Ectodermal cell (in vitro differentiated cells): Measurements from ENCODE around the gene GP1BA.
"Not testable (repeated sequence)": the region's sequence is repeated elsewhere in the genome, so short reads cannot be mapped to it uniquely, and the experiment has no call there.

ENCODE experiments used
- H3K27ac ChIP-seq: 2 replicates; pipeline ENCODE4 v1.7.0; 2013; ENCODE audit warnings: mild to moderate bottlenecking, low read depth, low read length; ENCODE audit not compliant: insufficient read depth, poor library complexity, severe bottlenecking
- H3K27me3 ChIP-seq: 2 replicates; pipeline ENCODE4 v1.7.0; 2013; ENCODE audit warnings: mild to moderate bottlenecking, low read length; ENCODE audit not compliant: insufficient read depth, control insufficient read depth, poor library complexity, severe bottlenecking
- H3K36me3 ChIP-seq: one replicate; pipeline ENCODE4 v1.7.0; 2013; ENCODE audit warnings: low read length; ENCODE audit not compliant: control insufficient read depth, insufficient read depth
- H3K4me1 ChIP-seq: one replicate; pipeline ENCODE4 v1.7.0; 2013; ENCODE audit warnings: low read length; ENCODE audit not compliant: control insufficient read depth, insufficient read depth
- H3K4me3 ChIP-seq: 2 replicates; pipeline ENCODE4 v1.7.0; 2013; ENCODE audit warnings: low read depth, low read length, control low read depth; ENCODE audit not compliant: insufficient read depth
- H3K9me3 ChIP-seq: 2 replicates; pipeline ENCODE4 v1.7.0; 2013; ENCODE audit warnings: mild to moderate bottlenecking, low read length, moderate library complexity; ENCODE audit not compliant: control insufficient read depth
- WGBS, 2 experiments: methylation state at CpG; one replicate each; pipeline ENCODE4 v1.1.7; 2013; ENCODE audit warnings: missing lambda C conversion rate in 2 of 2; 5-methylcytosine and 5-hydroxymethylcytosine counted together

GP1BA gene

GRCh38 chr17:4920351-4921048 lies 11.6 kb upstream of the GP1BA start:
- Histone ChIP-seq H3K27me3 (no peaks in the 10 kb centered on the region), H3K4me1 (no peaks in the 10 kb centered on the region), H3K9me3 (no peaks in the 10 kb centered on the region), H3K36me3 (no peaks in the 10 kb centered on the region), H3K4me3 (no peak overlapping the region), H3K27ac (no peak overlapping the region)
- WGBS, 2 experiments: 94% methylated on average over 10 of the region's 10 CpGs

- Histone ChIP-seq H3K4me3 (no peak overlapping the region), H3K9me3 (no peaks in the 10 kb centered on the region), H3K36me3 (no peaks in the 10 kb centered on the region), H3K27ac (no peak overlapping the region), H3K4me1 (no peaks in the 10 kb centered on the region), H3K27me3 (no peaks in the 10 kb centered on the region)
- WGBS, 2 experiments: 82 to 95% methylated on average over 3 to 4 of the region's 4 CpGs
Observed at GRCh38 chr17:4921320-4921719, 10.8 kb upstream of the GP1BA start.

- H3K27ac ChIP-seq, H3K9me3 ChIP-seq, H3K36me3 ChIP-seq, H3K27me3 ChIP-seq, H3K4me1 ChIP-seq, H3K4me3 ChIP-seq: not testable (repeated sequence)
- 93 to 94% methylated on average over 24 of the region's 24 CpGs for WGBS, 2 experiments
Observed at GRCh38 chr17:4926577-4927335, 5.3 kb upstream of the GP1BA start.

- 93 to 95% methylated on average over 18 of the region's 18 CpGs for WGBS, 2 experiments
- Histone ChIP-seq H3K4me1 (no peaks in the 10 kb centered on the region), H3K36me3 (no peaks in the 10 kb centered on the region), H3K27me3 (no peaks in the 10 kb centered on the region), H3K9me3 (no peaks in the 10 kb centered on the region), H3K27ac (no peak overlapping the region), H3K4me3 (no peak overlapping the region)
Observed at GRCh38 chr17:4928881-4929280, 3.2 kb upstream of the GP1BA start.

GRCh38 chr17:4932756-4933155 lies 679 bp downstream of the GP1BA start:
- no peaks in the 10 kb centered on the region for H3K4me1 ChIP-seq
- no peak overlapping the region for H3K27ac ChIP-seq
- no peaks in the 10 kb centered on the region for H3K27me3 ChIP-seq
- 90% methylated on average over 12 of the region's 12 CpGs for WGBS, 2 experiments
- no peaks in the 10 kb centered on the region for H3K9me3 ChIP-seq
- no peak overlapping the region for H3K4me3 ChIP-seq
- H3K36me3 ChIP-seq: peaks cover 7% of the 10 kb centered on the region

- 90 to 92% methylated on average over 14 to 16 of the region's 16 CpGs for WGBS, 2 experiments
- H3K4me1 ChIP-seq: peaks cover 5% of the 10 kb centered on the region
- H3K4me3 ChIP-seq: no peak overlapping the region
- no peaks in the 10 kb centered on the region for H3K9me3 ChIP-seq
- peaks cover 9% of the 10 kb centered on the region for H3K36me3 ChIP-seq
- no peaks in the 10 kb centered on the region for H3K27me3 ChIP-seq
- no peak overlapping the region for H3K27ac ChIP-seq
Observed at GRCh38 chr17:4933646-4934045, 1.6 kb downstream of the GP1BA start.

- WGBS, 2 experiments: 71 to 77% methylated on average over 14 of the region's 14 CpGs
Observed at GRCh38 chr17:4934173-4934979, 2.3 kb downstream of the GP1BA start.

GRCh38 chr17:4935650-4936049 lies 3.6 kb downstream of the GP1BA start:
- Histone ChIP-seq H3K27ac (no peak overlapping the region), H3K36me3 (peaks cover 9% of the 10 kb centered on the region), H3K27me3 (no peaks in the 10 kb centered on the region), H3K4me1 (peaks cover 8% of the 10 kb centered on the region), H3K9me3 (no peaks in the 10 kb centered on the region), H3K4me3 (no peak overlapping the region)

More at GRCh38 chr17:4934173-4934979, 2.3 kb downstream of the GP1BA start:
- Histone ChIP-seq H3K27me3 (no peaks in the 10 kb centered on the region), H3K27ac (no peak overlapping the region), H3K36me3 (peaks cover 9% of the 10 kb centered on the region), H3K9me3 (no peaks in the 10 kb centered on the region), H3K4me3 (no peak overlapping the region), H3K4me1 (peaks cover 8% of the 10 kb centered on the region)

GRCh38 chr17:4936436-4936835 lies 4.4 kb downstream of the GP1BA start:
- Histone ChIP-seq H3K9me3 (no peaks in the 10 kb centered on the region), H3K27me3 (no peaks in the 10 kb centered on the region), H3K27ac (no peak overlapping the region), H3K4me1 (peaks cover 14% of the 10 kb centered on the region), H3K36me3 (peaks cover 9% of the 10 kb centered on the region), H3K4me3 (no peak overlapping the region)
- WGBS, 2 experiments: 95 to 97% methylated on average over 3 of the region's 3 CpGs

GRCh38 chr17:4937553-4937952 lies 5.5 kb downstream of the GP1BA start:
- H3K27me3 ChIP-seq: no peaks in the 10 kb centered on the region
- H3K4me3 ChIP-seq: no peak overlapping the region
- H3K4me1 ChIP-seq: peaks cover 15% of the 10 kb centered on the region
- WGBS, 2 experiments: 95 to 96% methylated on average over 16 of the region's 16 CpGs
- peaks cover 15% of the 10 kb centered on the region for H3K36me3 ChIP-seq
- no peaks in the 10 kb centered on the region for H3K9me3 ChIP-seq
- no peak overlapping the region for H3K27ac ChIP-seq
